MG63 (cell line): ENCODE measurements around the gene SYNGR1. TPM values are rescaled to one million over a fixed set of nuclear protein-coding genes. Genes with fewer than 3 reads are reported as not detected.
A peak's percentile ranks its signal among the peaks of the same experiment; 100 is the strongest.
"Not testable (repeated sequence)": the region's sequence is repeated elsewhere in the genome, so short reads cannot be mapped to it uniquely, and the experiment has no call there.

Experiments
- DNase-seq: peaks from one replicate; pipeline ENCODE4 v3.0.0-alpha.2; 2020
- H3K27me3 ChIP-seq: fragments of 250-450 bp; sonication (Bioruptor Pico); 2 replicates; pipeline ENCODE4 v1.5.1; 2020; ENCODE audit warnings: mild to moderate bottlenecking, moderate library complexity
- H3K36me3 ChIP-seq: fragments of 250-450 bp; sonication (Bioruptor Pico); 2 replicates; pipeline ENCODE4 v1.5.1; 2020; ENCODE audit warnings: mild to moderate bottlenecking, moderate library complexity
- H3K4me3 ChIP-seq: fragments of 250-450 bp; sonication (Bioruptor Pico); 2 replicates; pipeline ENCODE4 v1.5.1; 2020; ENCODE audit warnings: mild to moderate bottlenecking, moderate library complexity
- H3K9me3 ChIP-seq: fragments of 250-450 bp; sonication (Bioruptor Pico); 2 replicates; pipeline ENCODE4 v1.5.1; 2020; ENCODE audit warnings: mild to moderate bottlenecking, moderate library complexity
- total RNA-seq: library from RNA; depleted of rRNA; stranded (reverse); fragments of >200 nt; shearing (Covaris generic); gene quantifications from 2 replicates; pipeline ENCODE4 v1.2.3, GENCODE V29; 2014; ENCODE audit warnings: low replicate concordance

SYNGR1 gene
- total RNA-seq, 1 experiment from 2014 or later, result 58.3 TPM

DNA sequence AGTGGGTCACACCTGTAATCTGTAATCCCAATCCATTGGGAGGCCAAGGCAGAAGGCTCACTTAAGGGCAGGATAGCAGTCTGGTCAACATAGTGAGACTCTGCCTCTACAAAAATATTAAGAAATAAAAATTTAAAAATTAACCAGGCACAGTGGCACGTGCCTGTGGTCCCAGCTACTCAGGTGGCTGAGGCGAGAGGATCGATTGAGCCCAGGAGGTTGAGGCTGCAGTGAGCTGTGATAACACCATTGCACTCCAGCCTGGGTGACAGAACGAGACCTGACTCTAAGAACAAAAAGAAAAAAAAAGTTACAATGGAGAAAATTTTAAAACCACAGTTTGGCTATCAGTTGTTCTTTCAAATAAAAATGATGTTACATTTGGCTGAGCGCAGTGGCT lies 13.4 kb upstream of the SYNGR1 start:
- Histone ChIP-seq H3K9me3 (no peaks in the 10 kb centered on the region), H3K27me3 (no peaks in the 10 kb centered on the region), H3K36me3 (no peaks in the 10 kb centered on the region), H3K4me3 (no peak overlapping the region)
- DNase-seq, result no peak

DNA sequence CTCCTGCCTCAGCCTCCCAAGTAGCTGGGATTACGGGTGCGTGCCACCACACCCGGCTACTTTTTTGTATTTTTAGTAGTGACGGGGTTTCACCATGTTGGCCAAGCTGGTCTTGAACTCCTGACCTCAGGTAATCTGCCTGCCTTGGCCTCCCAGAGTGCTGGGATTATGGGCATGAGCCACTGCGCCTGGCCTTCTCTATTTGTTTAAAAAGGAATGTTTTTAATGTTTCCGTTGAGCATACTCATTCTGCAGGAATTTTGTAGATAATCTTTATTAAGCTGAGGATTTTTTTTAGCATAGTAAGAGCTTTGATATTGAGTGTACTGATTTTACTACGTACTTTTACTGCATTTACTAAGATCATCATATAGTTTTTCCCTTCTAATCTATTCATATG lies 10.0 kb upstream of the SYNGR1 start:
- H3K27me3 ChIP-seq, H3K4me3 ChIP-seq, H3K9me3 ChIP-seq, H3K36me3 ChIP-seq: not testable (repeated sequence)
- peak; percentile 69 for DNase-seq

DNA sequence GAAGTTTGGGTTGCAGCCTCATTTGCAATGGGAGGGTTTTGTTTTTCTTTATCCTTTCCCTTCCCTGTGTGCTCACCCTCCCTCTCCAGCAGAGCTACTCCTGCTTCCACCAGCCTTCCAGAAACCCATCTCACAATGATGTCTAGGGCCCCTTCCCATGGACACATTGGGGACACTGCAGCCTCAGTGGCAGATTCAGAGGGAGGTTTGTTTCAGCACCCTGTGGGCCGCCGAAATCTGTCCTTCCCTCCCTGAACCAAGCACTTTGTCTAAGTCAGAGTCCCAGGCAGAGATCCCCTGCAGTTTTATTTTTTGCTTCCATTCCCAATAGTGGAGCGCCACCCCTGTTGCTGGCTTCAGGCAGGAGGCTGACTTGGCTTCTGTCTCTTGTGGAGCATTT lies 8.6 kb upstream of the SYNGR1 start:
- no peak for DNase-seq
- Histone ChIP-seq H3K4me3 (no peak overlapping the region), H3K9me3 (no peaks in the 10 kb centered on the region)

DNA sequence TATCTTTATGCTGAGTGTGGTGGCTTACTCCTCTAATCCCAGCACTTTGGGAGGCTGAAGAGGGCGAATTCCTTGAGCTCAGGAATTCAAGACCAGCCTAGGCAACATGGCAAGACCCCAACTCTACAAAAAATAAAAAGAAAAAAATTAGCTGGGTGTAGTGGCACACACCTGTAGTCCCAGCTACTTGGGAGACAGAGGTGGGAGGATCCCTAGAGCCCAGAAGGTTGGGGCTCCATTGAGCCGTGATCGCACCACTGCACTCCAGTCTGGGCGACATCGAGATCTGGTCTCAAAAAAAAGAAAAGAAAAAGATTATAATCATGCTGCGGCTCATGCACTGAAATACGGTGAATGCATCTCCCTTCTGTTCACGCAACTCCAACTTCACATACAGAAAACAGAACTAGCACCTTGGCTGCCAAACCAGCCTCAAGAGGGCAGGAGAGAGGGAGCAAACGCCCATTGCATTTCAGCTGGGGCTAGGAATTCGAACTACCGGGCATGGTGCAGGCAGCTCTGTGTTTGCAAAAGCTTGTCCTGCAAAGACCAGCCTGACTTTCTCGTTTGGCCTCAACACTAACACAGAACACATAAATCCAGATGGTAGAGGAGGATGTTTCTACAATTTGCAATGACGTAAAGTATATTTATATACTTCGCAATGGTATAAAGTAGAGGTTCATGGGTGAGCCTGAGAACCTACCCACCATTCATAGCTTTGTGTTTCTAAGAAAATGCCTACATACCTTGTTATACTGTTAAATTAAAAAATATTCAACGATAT lies 6.3 kb upstream of the SYNGR1 start:
- Histone ChIP-seq H3K36me3 (no peaks in the 10 kb centered on the region), H3K9me3 (no peaks in the 10 kb centered on the region), H3K27me3 (no peaks in the 10 kb centered on the region), H3K4me3 (no peak overlapping the region)
- peak; percentile 58 for DNase-seq

More for the DNA sequence above, 8.6 kb upstream of the SYNGR1 start:
- H3K27me3 ChIP-seq, result no peaks in the 10 kb centered on the region
- no peaks in the 10 kb centered on the region for H3K36me3 ChIP-seq

DNA sequence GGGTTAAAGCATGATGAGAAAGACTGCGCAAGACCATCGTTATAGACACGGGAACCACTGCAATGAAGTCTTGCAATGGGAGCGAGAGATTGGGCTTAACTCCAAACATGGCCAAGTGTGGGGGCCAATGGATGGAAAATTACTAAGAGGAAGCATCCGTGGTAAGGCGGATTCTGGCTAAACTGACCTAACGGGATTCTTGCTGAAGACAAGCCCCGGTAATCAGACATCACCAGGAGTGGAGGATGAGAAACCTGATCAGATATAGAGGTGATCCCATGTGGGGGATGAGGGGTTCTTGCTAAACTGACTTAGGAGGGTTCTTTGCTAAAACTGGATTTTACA lies 5.8 kb upstream of the SYNGR1 start:
- H3K27me3 ChIP-seq, result no peaks in the 10 kb centered on the region
- no peak overlapping the region for H3K4me3 ChIP-seq
- no peaks in the 10 kb centered on the region for H3K36me3 ChIP-seq
- H3K9me3 ChIP-seq, result no peaks in the 10 kb centered on the region
- DNase-seq, result no peak

DNA sequence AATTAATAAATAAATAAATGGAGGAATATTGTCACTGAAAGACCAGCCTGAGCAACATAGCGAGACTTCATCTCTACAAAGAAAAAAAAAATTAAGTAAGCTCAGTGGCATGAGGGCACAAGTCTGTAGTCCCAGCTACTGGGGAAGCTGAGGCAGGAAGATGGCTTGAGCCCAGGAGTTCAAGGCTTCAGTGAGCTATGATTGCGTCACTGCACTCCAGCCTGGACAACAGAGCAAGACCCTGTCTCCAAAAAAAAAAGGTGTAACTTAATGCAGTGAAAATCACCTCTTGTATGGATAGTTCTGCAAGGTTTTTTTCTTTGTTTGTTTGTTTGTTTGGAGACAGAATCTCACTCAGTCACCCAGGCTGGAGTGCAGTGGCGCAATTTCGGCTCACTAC lies 4.6 kb upstream of the SYNGR1 start:
- Histone ChIP-seq H3K36me3 (no peaks in the 10 kb centered on the region), H3K9me3 (no peaks in the 10 kb centered on the region), H3K27me3 (no peaks in the 10 kb centered on the region), H3K4me3 (no peak overlapping the region)
- no peak for DNase-seq

DNA sequence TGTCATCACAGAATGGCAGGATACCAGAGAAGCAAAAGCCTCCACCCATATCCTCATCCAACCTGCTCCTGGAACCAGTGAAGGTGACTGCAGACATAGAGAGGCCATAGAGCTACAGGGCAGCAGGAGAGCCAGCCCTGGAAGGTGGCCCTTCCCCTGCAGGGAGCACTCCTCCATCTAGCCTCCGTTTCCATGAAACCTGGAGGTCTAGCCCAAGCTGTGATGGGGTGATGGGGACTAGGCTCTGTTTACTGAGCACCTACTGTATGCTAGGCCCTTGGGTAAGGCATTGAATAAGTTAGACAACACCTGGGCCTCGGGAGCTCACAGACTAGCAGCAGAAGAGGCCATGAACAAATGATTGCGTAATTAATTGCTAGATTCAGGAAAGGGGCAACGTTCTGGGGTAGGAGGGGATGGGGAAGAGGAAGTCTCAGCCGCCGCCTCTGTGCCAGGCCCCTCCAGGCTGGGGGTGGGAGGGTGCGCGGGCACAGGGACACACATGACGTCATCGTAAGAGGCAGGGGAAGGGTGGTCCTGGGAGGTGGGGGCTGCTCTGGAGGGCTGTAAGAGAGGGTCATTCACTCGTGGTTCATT lies 784 bp upstream of the SYNGR1 start:
- no peak for DNase-seq
- no peaks in the 10 kb centered on the region for H3K27me3 ChIP-seq
- no peaks in the 10 kb centered on the region for H3K36me3 ChIP-seq
- H3K9me3 ChIP-seq, result no peaks in the 10 kb centered on the region
- H3K4me3 ChIP-seq, result peak overlapping the region; percentile 67

DNA sequence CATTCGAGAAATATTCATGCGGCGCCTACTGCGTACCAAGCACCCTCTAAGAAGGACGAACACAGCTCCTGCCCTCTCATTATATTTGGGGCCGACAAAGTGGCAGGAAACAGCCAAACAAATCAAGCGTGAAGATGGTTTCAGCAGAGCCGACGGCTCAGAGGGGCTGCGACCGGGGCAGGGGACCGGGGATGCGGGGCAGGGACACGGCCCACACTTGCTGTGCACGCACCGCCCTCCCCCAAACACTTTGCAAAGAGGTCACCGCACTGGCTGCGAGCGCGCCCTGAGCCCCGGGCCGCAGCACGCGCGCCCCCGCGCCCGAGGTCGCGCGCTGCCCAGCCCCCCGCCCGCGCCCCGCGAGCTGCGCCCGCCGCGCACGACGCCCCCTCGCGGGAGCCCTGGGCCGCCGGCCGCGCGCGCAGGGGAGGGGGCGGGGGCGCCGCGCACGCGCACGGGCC lies 255 bp upstream of the SYNGR1 start:
- Histone ChIP-seq H3K9me3 (no peaks in the 10 kb centered on the region), H3K27me3 (no peaks in the 10 kb centered on the region), H3K4me3 (peak overlapping the region; percentile 67), H3K36me3 (no peaks in the 10 kb centered on the region)
- DNase-seq, result peak; percentile 52

DNA sequence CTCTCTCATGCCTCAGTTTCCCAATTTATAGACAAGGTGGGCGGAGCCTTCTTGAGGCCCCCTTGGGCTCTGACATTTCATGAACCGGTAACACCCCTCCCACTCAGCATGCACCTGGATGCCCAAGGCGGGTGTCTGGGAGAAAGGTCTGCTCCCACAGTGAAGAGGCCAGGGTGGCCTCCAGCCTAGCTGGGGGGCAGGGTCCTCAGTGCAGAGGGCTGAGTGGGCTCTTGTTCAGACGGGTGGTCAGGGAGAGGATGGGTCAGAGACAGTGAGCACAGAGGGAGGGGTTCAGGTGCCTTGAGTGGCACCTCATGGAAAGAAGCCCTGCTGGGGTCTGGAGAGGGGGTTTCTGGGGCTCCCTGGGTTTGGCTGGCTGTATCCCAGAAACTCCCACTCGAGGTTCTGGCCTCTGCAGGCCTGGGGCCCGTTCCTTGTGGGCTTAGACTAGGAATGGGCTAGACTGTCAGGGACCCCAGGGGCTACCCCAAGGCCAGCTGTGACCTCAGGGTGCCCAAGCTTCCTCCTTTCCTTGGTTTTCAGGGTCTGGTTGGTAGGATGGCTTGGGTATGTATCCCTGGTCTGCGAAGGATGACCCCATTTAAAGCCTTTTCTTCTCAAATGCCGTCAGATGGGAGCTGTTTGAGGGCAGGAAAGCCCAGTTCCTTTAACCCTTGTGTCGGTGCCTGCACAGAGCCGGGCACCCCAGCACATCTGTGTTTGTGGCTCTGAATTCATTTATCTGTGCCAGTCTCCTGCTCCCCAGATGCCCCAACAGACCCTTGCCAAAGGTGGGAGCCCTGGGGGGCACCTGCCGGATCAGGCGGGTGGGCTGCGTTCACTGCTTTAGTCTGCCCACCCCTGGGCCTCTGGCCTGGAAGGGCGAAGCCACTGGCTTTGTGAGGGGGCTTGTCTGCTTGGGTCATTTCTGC lies 1.2 kb downstream of the SYNGR1 start:
- Histone ChIP-seq H3K4me3 (peak overlapping the region; percentile 67), H3K27me3 (no peaks in the 10 kb centered on the region), H3K36me3 (no peaks in the 10 kb centered on the region), H3K9me3 (no peaks in the 10 kb centered on the region)
- DNase-seq, result no peak

DNA sequence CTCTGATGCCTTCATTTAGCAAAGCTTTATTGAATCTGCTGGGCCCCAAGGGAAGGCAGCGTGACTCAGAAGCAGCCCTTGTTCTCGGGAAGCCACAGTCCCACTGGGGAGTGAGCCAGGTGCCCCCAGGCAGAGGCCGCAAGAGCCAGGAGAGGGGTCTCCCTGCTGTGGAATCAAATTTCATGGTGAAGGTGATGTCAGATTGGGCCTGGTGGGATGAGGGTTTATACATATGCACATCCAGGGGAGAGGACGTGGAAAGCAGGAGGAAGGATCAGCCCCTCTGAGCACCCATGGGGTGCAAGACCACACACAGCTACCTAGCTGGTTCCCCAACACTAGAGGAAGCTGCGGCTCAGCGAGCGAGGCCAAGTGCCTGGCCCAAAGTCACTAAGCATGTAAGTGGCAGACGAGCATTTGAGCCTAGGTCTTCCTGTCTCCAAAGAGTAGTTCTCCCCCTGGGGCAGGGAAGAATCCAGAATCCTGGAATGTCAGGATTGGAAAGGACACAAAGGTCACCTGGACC lies 2.0 kb downstream of the SYNGR1 start:
- Histone ChIP-seq H3K9me3 (no peaks in the 10 kb centered on the region), H3K4me3 (no peak overlapping the region), H3K27me3 (no peaks in the 10 kb centered on the region), H3K36me3 (no peaks in the 10 kb centered on the region)
- DNase-seq, result no peak

DNA sequence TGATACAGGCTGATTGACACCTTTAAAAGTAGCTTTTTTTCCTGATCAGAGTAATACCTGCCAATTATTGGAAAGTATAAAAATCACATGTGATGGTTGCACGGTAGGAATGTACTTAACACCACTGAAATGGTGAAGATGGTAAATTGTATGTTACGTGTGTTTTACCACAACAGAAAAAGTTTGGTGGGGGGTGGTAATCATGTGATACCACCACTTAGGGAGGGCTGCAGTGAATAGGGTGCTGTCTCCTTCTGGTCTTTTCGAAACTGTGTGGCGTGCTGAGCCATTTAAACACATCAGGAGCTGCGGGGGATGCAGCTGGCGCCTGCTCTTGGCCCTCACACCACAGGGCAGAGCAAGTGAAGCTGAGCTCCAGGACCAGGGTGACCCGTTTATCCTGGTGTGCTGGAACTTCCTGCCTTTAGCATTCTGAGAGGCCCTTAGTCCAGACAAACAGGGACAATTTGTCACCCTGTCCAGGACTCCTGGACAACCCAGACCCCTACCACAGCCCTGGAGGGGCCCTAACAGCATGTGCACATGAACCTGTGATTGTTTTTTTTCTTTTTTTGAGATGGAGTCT lies 2.6 kb downstream of the SYNGR1 start:
- no peak for DNase-seq
- no peaks in the 10 kb centered on the region for H3K36me3 ChIP-seq
- no peaks in the 10 kb centered on the region for H3K27me3 ChIP-seq
- H3K4me3 ChIP-seq, result no peak overlapping the region
- H3K9me3 ChIP-seq, result no peaks in the 10 kb centered on the region

DNA sequence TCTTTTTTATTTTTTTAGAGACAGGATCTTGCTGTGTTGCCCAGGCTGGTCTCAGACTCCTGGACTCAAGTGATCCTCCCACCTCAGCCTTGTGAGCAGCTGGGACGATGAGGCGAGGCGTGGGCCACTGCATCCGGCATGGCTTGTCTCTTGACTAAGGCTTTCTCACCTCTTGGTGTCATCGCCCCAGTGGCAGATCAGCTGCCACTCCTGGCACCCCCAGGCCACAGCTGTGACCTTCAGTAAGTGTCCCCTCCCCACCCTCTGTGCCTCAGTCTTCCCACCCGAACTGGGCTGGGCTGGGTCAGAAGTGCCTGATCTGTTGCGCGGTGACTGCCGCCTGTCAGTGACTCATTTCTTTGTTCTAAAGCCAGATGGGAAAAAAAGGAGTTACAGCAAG lies 3.6 kb downstream of the SYNGR1 start:
- Histone ChIP-seq H3K27me3 (no peaks in the 10 kb centered on the region), H3K36me3 (no peaks in the 10 kb centered on the region), H3K9me3 (no peaks in the 10 kb centered on the region), H3K4me3 (no peak overlapping the region)
- DNase-seq, result no peak

DNA sequence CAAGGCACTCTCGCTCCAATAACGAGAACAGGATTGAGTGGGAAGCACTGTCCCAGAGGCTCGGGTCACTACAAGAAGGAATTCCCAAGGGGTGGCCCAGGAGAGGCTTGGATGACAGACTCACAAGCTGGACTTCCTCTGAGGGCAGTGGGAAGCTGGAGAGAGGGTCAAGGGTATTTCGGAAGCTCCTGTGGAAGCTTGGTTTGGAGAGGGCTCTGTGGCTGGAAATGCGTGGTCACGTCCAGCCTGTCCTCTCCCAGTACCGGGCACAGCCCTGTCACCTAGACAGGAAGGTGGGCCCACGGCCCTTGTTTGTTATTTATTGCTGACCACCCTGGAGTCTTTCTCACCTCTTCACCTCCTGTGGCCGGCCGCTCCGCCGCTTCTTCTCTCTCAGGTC lies 5.3 kb downstream of the SYNGR1 start:
- H3K27me3 ChIP-seq, result no peaks in the 10 kb centered on the region
- no peaks in the 10 kb centered on the region for H3K36me3 ChIP-seq
- no peaks in the 10 kb centered on the region for H3K9me3 ChIP-seq
- DNase-seq, result no peak
- no peak overlapping the region for H3K4me3 ChIP-seq

DNA sequence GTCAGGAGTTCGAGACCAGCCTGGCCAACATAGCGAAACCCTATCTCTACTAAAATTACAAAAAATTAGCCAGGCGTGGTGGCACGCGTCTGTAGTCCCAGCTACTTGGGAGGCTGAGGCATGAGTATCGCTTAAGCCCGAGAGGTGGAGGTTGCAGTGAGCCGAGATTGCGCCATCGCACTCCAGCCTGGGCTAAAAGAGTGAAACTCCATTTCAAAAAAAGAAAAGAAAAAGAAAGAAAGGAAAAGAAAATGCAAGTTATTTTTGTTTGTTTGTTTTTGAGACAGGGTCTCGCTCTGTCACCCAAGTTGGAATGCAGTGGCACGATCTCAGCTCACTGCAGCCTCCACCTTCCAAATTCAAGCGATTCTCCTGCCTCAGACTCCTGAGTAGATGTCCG lies 6.0 kb downstream of the SYNGR1 start:
- not testable (repeated sequence) for H3K9me3 ChIP-seq, H3K4me3 ChIP-seq, DNase-seq, H3K36me3 ChIP-seq, H3K27me3 ChIP-seq

DNA sequence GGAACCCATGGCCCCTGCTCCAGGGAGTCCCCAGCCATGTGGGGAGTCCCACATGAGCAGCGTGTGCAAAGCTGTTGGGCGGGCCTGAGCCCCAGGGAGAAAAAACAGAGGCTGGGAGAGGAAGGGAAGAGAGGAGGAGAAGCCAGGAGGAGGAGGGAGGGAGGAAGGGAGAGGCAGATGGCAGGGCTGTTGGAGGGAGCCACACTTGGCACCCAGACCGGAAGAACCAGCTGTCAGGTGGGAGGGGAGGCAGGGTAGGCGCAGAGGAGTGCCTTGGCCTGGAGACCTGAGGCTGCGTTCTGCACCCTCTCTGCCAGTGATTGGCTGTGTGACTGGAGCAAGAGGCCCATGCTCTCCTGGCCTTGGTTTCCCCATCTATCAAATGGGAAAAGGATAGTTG lies 6.7 kb downstream of the SYNGR1 start:
- Histone ChIP-seq H3K27me3 (no peaks in the 10 kb centered on the region), H3K4me3 (no peak overlapping the region)
- no peak for DNase-seq

DNA sequence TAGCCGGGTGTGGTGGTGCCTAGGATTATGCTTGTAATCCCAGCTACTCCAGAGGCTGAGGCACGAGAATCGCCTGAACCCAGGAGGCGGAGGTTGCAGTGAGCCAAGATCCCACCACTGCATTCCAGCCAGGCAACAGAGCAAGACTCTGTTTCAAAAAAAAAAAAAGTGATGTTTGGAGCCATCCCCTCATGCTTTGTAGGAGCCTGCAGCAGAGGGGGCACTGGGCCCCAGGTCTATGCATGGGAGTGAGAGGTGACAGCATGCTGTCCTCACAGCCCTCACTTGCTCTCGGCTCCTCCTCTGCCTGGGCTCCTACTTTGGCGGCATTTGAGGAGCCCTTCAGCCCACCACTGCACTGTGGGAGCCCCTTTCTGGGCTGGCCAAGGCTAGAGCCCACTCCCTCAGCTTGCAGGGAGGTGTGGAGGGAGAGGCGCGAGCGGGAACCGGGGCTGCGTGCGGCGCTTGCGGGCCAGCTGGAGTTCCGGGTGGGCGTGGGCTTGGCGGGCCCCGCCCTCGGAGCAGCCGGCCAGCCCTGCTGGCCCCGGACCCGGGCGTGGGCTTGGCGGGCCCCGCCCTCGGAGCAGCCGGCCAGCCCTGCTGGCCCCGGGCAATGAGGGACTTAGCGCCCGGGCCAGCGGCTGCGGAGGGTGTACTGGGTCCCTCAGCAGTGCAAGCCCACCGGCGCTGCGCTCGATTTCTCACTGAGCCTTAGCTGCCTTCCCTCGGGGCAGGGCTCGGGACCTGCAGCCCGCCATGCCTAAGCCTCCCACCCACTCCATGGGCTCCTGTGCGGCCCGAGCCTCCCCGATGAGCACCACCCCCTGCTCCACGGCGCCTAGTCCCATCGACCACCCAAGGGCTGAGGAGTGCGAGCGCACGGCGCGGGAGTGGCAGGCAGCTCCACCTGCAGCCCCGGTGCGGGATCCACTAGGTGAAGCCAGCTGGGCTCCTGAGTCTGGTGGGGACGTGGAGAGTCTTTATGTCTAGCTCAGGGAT lies 7.6 kb downstream of the SYNGR1 start:
- not testable (repeated sequence) for H3K36me3 ChIP-seq, H3K27me3 ChIP-seq, H3K9me3 ChIP-seq, DNase-seq, H3K4me3 ChIP-seq

More for the DNA sequence above, 6.7 kb downstream of the SYNGR1 start:
- H3K36me3 ChIP-seq, result no peaks in the 10 kb centered on the region
- no peaks in the 10 kb centered on the region for H3K9me3 ChIP-seq
